GM12872 (cell line): ENCODE results near the gene CNTNAP2.

ENCODE experiments used
- TF ChIP-seq, protein P1 (sequence below): IDR thresholded peaks from 3 replicates; pipeline ENCODE4 v1.5.1; 2011; ENCODE audit warnings: low read depth, mild to moderate bottlenecking, low read length, moderate library complexity; ENCODE audit not compliant: insufficient read depth

Gene CNTNAP2

DNA sequence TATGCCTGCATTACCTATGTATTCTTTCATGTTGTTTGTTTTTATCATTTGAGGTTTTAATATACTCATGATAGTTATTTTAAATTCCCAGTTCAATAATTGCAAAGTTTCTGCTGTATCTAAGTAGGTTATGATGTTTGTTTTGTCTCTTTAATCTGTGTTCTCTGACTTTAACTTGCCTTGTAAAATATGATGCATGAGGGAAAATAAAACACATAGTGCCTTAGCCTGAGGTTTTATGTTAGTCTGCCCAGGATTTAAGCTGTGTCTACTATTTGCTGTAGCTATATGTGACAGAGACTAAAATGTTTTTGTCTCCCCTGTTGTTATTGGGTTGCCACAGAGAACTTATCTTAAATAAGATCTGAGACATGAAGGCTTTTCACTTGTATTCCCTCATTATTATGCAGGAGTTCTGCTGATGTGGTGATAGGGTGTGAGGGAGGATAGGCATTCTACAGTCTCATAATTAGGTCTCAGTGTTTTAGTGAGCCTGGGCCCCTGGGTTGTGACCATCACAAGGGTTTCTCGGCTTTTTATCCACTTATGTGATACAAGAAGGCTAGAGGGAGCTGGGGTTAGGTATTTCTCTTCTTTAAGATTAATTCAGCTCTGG is 582.5 kb downstream of the CNTNAP2 start:
- TF ChIP-seq, protein P1, sequence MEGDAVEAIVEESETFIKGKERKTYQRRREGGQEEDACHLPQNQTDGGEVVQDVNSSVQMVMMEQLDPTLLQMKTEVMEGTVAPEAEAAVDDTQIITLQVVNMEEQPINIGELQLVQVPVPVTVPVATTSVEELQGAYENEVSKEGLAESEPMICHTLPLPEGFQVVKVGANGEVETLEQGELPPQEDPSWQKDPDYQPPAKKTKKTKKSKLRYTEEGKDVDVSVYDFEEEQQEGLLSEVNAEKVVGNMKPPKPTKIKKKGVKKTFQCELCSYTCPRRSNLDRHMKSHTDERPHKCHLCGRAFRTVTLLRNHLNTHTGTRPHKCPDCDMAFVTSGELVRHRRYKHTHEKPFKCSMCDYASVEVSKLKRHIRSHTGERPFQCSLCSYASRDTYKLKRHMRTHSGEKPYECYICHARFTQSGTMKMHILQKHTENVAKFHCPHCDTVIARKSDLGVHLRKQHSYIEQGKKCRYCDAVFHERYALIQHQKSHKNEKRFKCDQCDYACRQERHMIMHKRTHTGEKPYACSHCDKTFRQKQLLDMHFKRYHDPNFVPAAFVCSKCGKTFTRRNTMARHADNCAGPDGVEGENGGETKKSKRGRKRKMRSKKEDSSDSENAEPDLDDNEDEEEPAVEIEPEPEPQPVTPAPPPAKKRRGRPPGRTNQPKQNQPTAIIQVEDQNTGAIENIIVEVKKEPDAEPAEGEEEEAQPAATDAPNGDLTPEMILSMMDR, result no peak

DNA sequence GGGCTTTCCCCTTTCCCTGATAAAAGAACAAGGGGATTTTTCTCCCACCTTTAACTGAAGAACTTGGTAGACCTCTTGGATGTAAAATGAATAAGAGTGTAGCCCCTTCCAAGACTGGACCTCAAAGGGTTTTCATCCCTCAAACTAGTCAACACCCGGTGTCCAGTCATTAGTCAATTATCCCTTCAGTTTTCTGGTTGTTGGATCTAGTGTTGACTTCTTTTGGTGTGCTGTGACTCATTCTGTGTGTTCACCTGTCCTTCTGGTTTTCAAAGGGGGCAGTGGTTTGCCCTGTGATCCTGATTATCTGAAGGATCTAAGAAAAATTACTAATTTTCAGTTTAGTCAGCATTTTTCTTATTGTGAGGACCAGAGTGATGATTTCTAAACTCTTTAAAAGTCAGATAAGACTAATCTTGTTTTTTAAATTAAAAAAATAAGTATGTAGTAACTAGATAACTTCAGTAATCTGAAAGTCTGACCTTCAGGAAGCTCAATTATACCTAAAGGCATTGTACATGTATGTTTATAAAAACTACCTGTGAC is 583.5 kb downstream of the CNTNAP2 start:
- TF ChIP-seq, protein P1, result no peak

DNA sequence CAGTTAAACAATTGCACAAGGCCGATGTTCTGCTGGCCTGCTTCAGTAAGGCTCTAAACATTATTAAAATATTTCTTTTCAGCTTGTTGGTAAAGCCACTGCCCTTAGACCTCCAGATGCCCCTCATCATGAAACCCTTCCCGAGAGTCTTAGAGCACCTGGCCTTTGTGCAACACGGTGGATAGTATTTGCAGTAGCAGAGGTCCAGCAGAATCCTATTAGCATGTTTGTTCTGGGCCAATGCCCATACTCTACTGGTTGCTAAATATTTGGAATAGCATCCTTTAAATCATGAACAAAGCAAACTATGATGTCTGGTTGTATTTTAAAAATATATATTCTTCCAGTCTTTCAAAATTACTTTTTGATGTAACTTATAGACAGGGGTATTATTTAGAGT is 584.6 kb downstream of the CNTNAP2 start:
- TF ChIP-seq, protein P1, result no peak

DNA sequence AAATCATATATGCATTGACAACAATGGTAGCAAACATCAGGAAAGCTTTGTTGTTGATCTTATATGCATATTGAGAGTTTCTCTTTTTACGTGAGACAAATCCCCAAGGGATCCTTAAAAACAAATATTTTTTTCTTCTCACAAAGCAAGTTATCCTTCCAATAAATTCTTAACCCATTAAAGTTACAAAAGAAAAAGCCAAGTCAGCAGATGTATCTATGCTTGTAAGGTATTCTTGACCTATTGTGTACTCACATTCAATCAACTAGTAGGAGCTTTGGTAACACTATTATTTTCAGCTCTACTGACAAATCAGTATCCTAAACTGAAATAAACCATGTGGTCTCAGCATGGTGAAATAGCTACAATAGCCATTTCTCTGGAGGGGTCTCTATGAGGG is 586.3 kb downstream of the CNTNAP2 start:
- TF ChIP-seq, protein P1, result no peak

DNA sequence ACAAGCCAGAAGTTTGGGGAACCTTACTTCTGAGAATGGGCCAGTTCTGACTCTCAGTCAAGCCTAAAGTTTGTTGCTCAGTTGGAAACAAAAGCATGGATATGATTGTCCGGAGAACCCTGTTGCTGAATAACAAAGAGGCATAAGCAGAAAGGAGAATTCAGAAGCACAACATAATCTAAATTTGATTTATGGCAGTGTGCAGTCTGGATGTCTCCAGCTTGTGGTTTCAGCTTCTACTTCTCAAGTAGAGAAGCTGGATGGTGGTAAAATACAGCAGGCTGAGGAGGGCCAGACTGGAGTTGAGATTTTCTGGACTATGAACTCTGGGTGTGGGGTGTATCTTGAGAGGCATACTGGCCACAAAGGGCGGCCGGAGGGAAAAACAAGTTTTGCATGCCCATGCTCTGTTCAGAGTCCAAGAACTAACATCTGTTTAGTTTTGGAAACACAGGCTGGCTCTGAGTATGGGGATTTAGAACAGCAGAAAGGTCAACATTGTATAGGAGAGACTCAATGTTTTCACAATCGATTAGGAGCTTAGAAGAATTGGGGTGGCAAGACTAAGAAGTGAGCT is 592.9 kb downstream of the CNTNAP2 start:
- TF ChIP-seq, protein P1, result no peak

DNA sequence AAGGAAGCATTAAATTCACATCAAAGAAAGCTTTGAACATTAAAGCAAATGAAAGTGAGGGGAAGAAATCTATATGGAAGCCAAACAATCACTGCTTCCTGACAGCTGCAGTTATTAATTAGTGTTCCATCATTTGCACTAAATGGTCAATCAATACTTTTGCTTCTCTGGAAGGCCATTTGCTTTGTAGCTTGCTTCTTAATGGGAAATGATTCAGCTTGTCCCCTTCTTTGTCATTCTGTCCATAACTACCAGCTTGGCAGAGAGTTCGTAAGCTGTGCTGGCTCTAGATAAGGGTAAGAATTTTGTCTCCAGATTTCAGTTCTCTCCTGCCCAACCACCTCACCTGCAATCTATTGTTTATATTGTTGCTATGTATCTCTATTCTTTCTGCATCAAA is 596.6 kb downstream of the CNTNAP2 start:
- TF ChIP-seq, protein P1, result no peak

DNA sequence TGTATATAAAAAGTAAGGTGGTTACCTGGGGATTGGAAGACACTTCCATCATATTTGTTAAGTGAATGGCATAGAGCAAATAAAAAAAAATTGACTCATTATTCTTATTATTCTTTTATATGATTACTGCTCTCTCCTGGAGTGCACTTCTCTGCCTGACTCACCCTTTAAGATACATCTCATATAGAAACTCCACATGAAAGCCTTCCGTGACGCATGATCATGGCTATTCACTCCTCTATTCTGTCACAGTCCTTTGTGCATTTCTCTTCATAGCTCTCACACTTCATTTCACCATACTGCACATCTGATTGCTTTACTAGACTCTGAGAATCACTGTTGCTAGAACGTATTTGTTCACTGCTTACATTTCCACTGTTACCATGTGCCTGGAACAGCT is 597.3 kb downstream of the CNTNAP2 start:
- TF ChIP-seq, protein P1, result no peak
